GM12872 (cell line): ENCODE data around the gene HAAO.

Experiments used
- TF ChIP-seq, protein P1 (sequence below): IDR thresholded peaks from 3 replicates; pipeline ENCODE4 v1.5.1; 2011; ENCODE audit warnings: low read depth, mild to moderate bottlenecking, low read length, moderate library complexity; ENCODE audit not compliant: insufficient read depth

The HAAO gene

GRCh38 chr2:42788882-42789281 is 3.5 kb downstream of the HAAO start:
- TF ChIP-seq, protein P1, sequence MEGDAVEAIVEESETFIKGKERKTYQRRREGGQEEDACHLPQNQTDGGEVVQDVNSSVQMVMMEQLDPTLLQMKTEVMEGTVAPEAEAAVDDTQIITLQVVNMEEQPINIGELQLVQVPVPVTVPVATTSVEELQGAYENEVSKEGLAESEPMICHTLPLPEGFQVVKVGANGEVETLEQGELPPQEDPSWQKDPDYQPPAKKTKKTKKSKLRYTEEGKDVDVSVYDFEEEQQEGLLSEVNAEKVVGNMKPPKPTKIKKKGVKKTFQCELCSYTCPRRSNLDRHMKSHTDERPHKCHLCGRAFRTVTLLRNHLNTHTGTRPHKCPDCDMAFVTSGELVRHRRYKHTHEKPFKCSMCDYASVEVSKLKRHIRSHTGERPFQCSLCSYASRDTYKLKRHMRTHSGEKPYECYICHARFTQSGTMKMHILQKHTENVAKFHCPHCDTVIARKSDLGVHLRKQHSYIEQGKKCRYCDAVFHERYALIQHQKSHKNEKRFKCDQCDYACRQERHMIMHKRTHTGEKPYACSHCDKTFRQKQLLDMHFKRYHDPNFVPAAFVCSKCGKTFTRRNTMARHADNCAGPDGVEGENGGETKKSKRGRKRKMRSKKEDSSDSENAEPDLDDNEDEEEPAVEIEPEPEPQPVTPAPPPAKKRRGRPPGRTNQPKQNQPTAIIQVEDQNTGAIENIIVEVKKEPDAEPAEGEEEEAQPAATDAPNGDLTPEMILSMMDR, result no peak

- TF ChIP-seq, protein P1, result no peak
These were observed 3.9 kb downstream of the HAAO start for GRCh38 chr2:42788478-42788793.

GRCh38 chr2:42787788-42788477 is 4.5 kb downstream of the HAAO start:
- TF ChIP-seq, protein P1, result no peak

DNA sequence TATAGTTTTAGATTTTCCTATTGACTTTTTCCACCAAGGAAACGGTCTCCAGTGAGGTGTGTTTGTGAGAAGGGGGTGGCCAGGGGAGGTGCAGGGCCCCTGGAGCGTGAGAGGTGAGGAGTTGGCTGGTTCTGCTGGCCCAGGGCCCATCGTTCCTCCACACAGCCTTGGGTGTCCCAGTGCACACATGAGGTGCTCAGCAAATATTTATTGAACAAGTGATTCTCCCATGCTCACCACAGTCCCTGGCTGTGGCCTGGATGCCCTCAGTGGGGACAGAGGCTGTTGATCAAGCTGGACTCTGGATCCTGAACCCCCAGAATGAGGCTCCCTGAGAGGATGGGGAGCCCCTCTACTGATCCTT is 5.0 kb downstream of the HAAO start:
- TF ChIP-seq, protein P1, result no peak

GRCh38 chr2:42786561-42787345 is 5.6 kb downstream of the HAAO start:
- TF ChIP-seq, protein P1, result no peak

DNA sequence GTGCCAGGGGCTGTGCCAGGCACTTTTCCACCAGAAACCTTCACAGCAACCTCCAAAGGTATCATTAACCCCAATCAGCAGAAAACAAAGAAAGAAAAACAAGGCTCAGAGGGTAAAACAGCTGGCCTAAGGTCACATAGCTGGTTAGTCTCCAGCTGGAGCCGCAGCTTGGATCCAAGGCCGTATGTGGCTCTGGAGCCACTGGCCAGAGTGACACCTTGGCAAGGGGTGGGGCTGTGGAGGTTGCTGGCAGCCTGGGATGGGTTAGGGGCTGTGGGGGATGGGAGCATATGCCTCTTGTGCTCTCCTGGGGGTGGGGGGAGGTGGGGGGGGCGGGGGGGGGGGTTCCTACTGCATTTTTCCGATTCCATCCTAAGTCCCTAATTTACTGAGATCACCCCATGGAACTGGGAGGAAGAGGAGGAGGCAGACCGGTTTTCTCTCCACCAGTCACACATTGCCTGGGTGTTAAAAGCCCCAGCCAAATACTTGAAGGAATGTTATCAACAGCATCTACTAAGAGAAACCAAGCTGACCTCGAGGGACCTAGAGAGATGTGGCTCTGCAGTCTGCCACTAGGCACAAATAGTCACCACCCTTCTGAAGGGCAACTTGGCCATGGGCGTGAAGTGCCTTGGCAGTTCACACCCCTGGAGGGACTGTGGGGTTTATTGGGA is 8.0 kb downstream of the HAAO start:
- TF ChIP-seq, protein P1, result no peak

GRCh38 chr2:42783511-42783910 is 8.9 kb downstream of the HAAO start:
- TF ChIP-seq, protein P1, result no peak
